Thyroid gland (tissue), 4 donors: ENCODE measurements around the gene TTC3.

Source experiments
- POLR2A ChIP-seq, 2 donors: fragments of 450-650 bp; IDR thresholded peaks; one replicate each; pipeline ENCODE4 v1.6.1; 2017; ENCODE audit warnings: antibody characterized with exemption in 2 of 2, mild to moderate bottlenecking in 2 of 2, moderate library complexity in 1 of 2
- TF ChIP-seq, protein P1 (sequence below), 6 experiments: fragments of 200-600 bp in 3 of 6; fragments of 450-650 bp in 3 of 6; sonication (generic) in 3 of 6; IDR thresholded peaks; one replicate each; pipeline ENCODE4 v1.5.1; 2016 to 2019; ENCODE audit warnings: antibody characterized with exemption in 6 of 6, mild to moderate bottlenecking in 2 of 6, inconsistent platforms in 1 of 6, moderate library complexity in 1 of 6

- TF ChIP-seq, protein P1, sequence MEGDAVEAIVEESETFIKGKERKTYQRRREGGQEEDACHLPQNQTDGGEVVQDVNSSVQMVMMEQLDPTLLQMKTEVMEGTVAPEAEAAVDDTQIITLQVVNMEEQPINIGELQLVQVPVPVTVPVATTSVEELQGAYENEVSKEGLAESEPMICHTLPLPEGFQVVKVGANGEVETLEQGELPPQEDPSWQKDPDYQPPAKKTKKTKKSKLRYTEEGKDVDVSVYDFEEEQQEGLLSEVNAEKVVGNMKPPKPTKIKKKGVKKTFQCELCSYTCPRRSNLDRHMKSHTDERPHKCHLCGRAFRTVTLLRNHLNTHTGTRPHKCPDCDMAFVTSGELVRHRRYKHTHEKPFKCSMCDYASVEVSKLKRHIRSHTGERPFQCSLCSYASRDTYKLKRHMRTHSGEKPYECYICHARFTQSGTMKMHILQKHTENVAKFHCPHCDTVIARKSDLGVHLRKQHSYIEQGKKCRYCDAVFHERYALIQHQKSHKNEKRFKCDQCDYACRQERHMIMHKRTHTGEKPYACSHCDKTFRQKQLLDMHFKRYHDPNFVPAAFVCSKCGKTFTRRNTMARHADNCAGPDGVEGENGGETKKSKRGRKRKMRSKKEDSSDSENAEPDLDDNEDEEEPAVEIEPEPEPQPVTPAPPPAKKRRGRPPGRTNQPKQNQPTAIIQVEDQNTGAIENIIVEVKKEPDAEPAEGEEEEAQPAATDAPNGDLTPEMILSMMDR (IDR thresholded peaks at IDR 0.05), result no peak
- TF ChIP-seq POLR2A (IDR thresholded peaks at IDR 0.05), result no peak
Observed at GRCh38 chr21:37193006-37193405, 120.0 kb downstream of the TTC3 start.
